ENCODE data around the gene ZCCHC24. TPM values are rescaled to one million over a fixed set of nuclear protein-coding genes. Genes with fewer than 3 reads are reported as not detected.

The ZCCHC24 gene
- total and polyA plus RNA-seq, 2 of the 8 experiments (the other 6 are each of a cell fraction or from before 2014, with no cell fraction given): 3.9 to 6.9 TPM

DNA sequence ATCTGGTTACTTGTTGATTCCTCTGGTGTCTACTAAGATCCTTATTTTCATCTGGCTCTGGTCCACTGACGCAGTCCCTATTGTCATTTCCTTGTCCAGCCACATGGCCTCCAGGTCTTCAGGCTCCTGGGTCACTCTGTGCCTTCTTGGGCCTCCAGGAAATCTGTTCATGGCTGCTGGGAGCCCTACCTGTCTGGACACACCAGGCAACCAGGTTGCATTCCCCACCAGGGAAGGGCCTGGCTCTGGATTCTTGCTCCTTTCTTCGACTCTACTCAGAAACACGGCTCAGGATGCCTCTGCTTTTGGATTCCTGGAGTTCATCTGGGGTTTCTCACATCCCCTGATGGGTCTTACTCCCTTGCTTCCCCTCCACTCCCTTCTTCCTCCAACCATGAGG, 106.2 kb downstream of the ZCCHC24 start:
- no peak overlapping the region for H3K18ac ChIP-seq (ENCODE audit: extremely low read depth, low read length)
- WGBS, 2 experiments (ENCODE audit: extremely low coverage in 1 of 2, insufficient coverage in 1 of 2, insufficient read length in 1 of 2, insufficient replicate concordance in 2 of 2, low coverage in 1 of 2, low lambda C conversion rate in 2 of 2, missing lambda C conversion rate in 1 of 2): 92% methylated on average over 3 of the region's 3 CpGs; no CpG with 5 or more reads in 1 of the 2 experiments
- ChIA-PET CTCF (ENCODE audit: partially characterized antibody) (no interaction called here), POLR2A (ENCODE audit: partially characterized antibody) (no interaction called here)
- DNase-seq (ENCODE audit: low read depth in 1 of 2, low spot score in 2 of 2) (no peak), FAIRE-seq (no peak)
- H3K79me1 ChIP-seq (ENCODE audit: low read depth, low read length): no peaks in the 10 kb centered on the region
- no peak overlapping the region for H2AFZ ChIP-seq (ENCODE audit: low read length)
- no peak overlapping the region for H2BK120ac ChIP-seq (replicated peaks; ENCODE audit: low read depth, low read length)
- H2BK15ac ChIP-seq (ENCODE audit: low read length): no peak overlapping the region
- no peaks in the 10 kb centered on the region for H3K23me2 ChIP-seq (ENCODE audit: low read depth, low read length)
- no peak overlapping the region for H2BK12ac ChIP-seq (ENCODE audit: low read depth, low read length)
- no peak overlapping the region for H3K4me2 ChIP-seq (ENCODE audit: insufficient read depth in 1 of 2, low read depth in 2 of 2, low read length in 2 of 2)
- no peak overlapping the region for H3K27ac ChIP-seq (ENCODE audit: low read depth, low read length)
- no peaks in the 10 kb centered on the region for H3K79me2 ChIP-seq (ENCODE audit: control insufficient read depth in 1 of 2, insufficient read depth in 2 of 2, low read length in 2 of 2)
- no peak overlapping the region for H2BK20ac ChIP-seq (ENCODE audit: low read length)
- H3K4ac ChIP-seq (replicated peaks; ENCODE audit: insufficient read length, low read depth, low read length): no peak overlapping the region
- no peak overlapping the region for H4K5ac ChIP-seq (ENCODE audit: insufficient read length, low read depth, low read length)
- no peaks in the 10 kb centered on the region for H3K27me3 ChIP-seq (replicated peaks in 1 of 4; ENCODE audit: control insufficient read depth in 3 of 4, extremely low read depth in 1 of 4, insufficient read depth in 3 of 4, low read length in 3 of 4)
- H4K91ac ChIP-seq (replicated peaks; ENCODE audit: insufficient read length, low read length): no peak overlapping the region
- peak overlapping the region; percentile 18; the same call in 1 of the 2 replicates for H4K8ac ChIP-seq (ENCODE audit: extremely low read depth, insufficient read depth, low read length)
- H3K23ac ChIP-seq (ENCODE audit: insufficient read length): no peak overlapping the region
- H4K20me1 ChIP-seq (replicated peaks in 1 of 2; ENCODE audit: control insufficient read depth in 1 of 2, insufficient read depth in 2 of 2, low read length in 2 of 2): no peaks in the 10 kb centered on the region
- H3K9me3 ChIP-seq (ENCODE audit: insufficient read depth in 2 of 2, low read depth in 1 of 2, low read length in 1 of 2): no peaks in the 10 kb centered on the region
- no peak overlapping the region for H2BK5ac ChIP-seq (ENCODE audit: low read depth, low read length)
- H3K36me3 ChIP-seq (ENCODE audit: control insufficient read depth in 2 of 4, insufficient read depth in 4 of 4, low read length in 3 of 4): no peaks in the 10 kb centered on the region
- no peak overlapping the region for H2AK5ac ChIP-seq (ENCODE audit: low read depth, low read length)
- no peak overlapping the region for H3K4me3 ChIP-seq (ENCODE audit: extremely low read depth in 1 of 4, insufficient read depth in 2 of 4, low read depth in 3 of 4, low read length in 4 of 4)
- H3K4me1 ChIP-seq (replicated peaks in 1 of 4; ENCODE audit: control insufficient read depth in 3 of 4, insufficient read depth in 4 of 4, low read length in 3 of 4): peaks cover 0 to 12% (median 0%) of the 10 kb centered on the region in 4 experiments; a peak in 3 of 7 replicates
- H3K9ac ChIP-seq (replicated peaks in 1 of 4; ENCODE audit: extremely low read depth in 1 of 4, low read depth in 3 of 4, low read length in 3 of 4): no peak overlapping the region
- TF ChIP-seq CBX8 (IDR thresholded peaks at IDR 0.05; ENCODE audit: borderline replicate concordance, low read depth, low read length) (no peak), HDAC6 (IDR thresholded peaks at IDR 0.05; ENCODE audit: low read depth, low read length) (no peak), SIN3A (conservative IDR thresholded peaks at IDR 0.05 in 1 of 2, IDR thresholded peaks at IDR 0.05 in 1 of 2; ENCODE audit: low read depth in 1 of 2, low read length in 2 of 2) (no peak)
- no peak overlapping the region for H3K14ac ChIP-seq (ENCODE audit: insufficient read length)
- no peak overlapping the region for H3K56ac ChIP-seq (replicated peaks; ENCODE audit: insufficient read length, low read depth, low read length)
